Muscle layer of colon (tissue), 2 donors: ENCODE data around the gene VWA1.
A peak's percentile ranks its signal among the peaks of the same experiment; 100 is the strongest.
"Not testable (repeated sequence)": the region's sequence is repeated elsewhere in the genome, so short reads cannot be mapped to it uniquely, and the experiment has no call there.

Source experiments
- H3K27ac ChIP-seq: one replicate; pipeline ENCODE4 v1.7.0; 2013; ENCODE audit warnings: low read depth, mild to moderate bottlenecking, low read length, moderate library complexity
- H3K27me3 ChIP-seq, 2 donors: one replicate each; pipeline ENCODE4 v1.7.0; 2013; ENCODE audit warnings: low read length in 2 of 2, mild to moderate bottlenecking in 2 of 2; ENCODE audit not compliant: insufficient read depth in 2 of 2, control insufficient read depth in 1 of 2
- H3K36me3 ChIP-seq: one replicate; pipeline ENCODE4 v1.7.0; 2013; ENCODE audit warnings: mild to moderate bottlenecking, low read length; ENCODE audit not compliant: insufficient read depth
- H3K4me1 ChIP-seq: one replicate; pipeline ENCODE4 v1.7.0; 2013; ENCODE audit warnings: mild to moderate bottlenecking, low read length; ENCODE audit not compliant: insufficient read depth
- H3K4me3 ChIP-seq, 2 donors: one replicate each; pipeline ENCODE4 v1.7.0; 2013; ENCODE audit warnings: low read length in 2 of 2, low read depth in 1 of 2, mild to moderate bottlenecking in 1 of 2, moderate library complexity in 1 of 2
- H3K9ac ChIP-seq: one replicate; pipeline ENCODE4 v1.7.0; 2013; ENCODE audit warnings: low read length
- H3K9me3 ChIP-seq: one replicate; pipeline ENCODE4 v1.7.0; 2013; ENCODE audit warnings: mild to moderate bottlenecking, low read length
- donor health status: abdominal sarcoma.
- donor health status: Adenocarcinoma of cecum.

The VWA1 gene

DNA sequence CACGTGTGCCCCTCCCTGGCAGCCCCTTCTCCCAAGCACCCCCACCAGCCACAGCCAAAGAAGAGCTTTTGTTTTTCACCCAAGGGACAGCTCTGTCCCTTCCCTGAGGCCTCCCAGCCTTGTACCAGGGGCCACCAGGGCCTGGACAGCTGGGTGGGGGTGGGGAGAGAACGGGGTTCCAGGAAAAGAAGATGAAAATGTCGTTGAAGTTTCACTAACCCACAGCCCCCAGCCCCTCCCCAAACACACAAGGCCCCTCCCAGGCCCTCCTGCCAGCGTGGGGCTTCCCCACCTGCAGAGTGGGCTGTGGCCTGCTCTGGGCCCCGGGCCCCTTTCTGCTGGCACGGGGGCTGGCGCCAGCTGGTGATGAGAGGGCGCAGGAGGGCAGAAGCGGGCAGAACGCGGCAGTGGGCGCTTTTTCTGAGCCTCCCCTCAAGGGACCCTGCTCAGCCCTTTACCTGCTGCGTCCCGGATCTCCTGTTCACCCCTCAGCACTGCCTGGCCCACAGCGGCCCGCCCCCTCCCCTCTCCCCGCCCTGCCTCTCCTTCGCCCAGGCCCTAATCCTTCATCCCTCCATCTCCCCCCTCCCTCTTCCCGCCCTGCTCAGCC is 8.9 kb upstream of the VWA1 start:
- Histone ChIP-seq H3K9me3 (no peaks in the 10 kb centered on the region), H3K4me3 (no peak overlapping the region), H3K9ac (no peak overlapping the region), H3K27me3 (no peaks in the 10 kb centered on the region), H3K27ac (no peak overlapping the region), H3K36me3 (no peaks in the 10 kb centered on the region), H3K4me1 (peaks cover 20% of the 10 kb centered on the region)

DNA sequence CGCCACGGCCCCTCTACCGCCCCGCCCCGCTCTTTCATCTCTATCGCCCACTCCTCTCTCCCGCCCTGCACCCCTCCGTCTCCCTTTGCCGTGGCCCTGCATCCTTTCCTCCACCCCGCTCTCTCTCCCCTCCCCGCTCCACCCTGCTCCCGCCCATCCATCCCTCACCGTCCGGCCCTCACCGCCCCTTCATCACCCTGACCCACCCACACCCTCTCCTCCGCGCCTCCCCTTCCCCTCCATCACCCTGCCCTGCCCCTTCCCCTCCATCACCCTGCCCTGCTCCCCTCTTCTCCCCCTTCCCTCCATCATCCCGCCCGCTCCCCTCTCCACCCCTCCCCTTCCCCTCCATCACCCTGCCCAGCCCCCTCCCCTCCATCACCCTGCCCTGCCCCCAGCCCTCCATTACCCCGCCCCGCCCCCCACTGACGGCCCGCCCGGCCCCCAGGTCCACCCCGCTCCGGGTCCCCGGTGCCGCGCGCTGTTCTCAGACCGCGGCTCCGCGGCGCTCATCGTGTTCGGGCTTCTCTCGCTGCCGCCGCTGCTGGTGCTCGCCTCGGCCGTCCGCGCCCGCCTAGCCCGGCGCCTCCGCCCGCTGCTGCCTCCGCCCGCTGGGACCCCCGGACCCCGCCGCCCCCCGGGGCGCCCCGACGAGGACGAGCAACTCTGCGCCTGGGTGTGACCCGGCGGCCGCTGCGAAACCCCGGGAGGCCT is 8.2 kb upstream of the VWA1 start:
- no peaks in the 10 kb centered on the region for H3K27me3 ChIP-seq
- no peaks in the 10 kb centered on the region for H3K36me3 ChIP-seq
- no peak overlapping the region for H3K27ac ChIP-seq
- peak overlapping the region in 1 of 2 donors; percentile 27 for H3K4me3 ChIP-seq
- peaks cover 25% of the 10 kb centered on the region for H3K4me1 ChIP-seq
- no peaks in the 10 kb centered on the region for H3K9me3 ChIP-seq
- no peak overlapping the region for H3K9ac ChIP-seq

DNA sequence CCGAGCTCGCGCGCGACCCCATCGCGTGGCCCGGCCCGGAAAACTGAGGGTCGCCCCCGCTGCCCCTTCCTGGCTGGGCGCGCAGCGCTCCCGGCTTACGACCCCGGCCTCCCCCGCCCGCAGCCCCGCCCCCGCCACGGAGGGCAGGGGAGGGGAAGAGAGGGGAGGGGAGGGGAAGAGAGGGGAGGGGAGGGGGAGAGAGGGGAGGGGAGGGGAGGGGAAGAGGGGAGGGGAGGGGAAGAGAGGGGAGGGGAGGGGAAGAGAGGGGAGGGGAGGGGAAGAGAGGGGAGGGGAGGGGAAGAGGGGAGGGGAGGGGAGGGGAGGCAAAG is 7.7 kb upstream of the VWA1 start:
- Histone ChIP-seq H3K36me3 (no peaks in the 10 kb centered on the region), H3K4me3 (peak overlapping the region in 1 of 2 donors; percentile 27), H3K27ac (no peak overlapping the region), H3K27me3 (no peaks in the 10 kb centered on the region), H3K9me3 (no peaks in the 10 kb centered on the region), H3K4me1 (peaks cover 30% of the 10 kb centered on the region), H3K9ac (no peak overlapping the region)

DNA sequence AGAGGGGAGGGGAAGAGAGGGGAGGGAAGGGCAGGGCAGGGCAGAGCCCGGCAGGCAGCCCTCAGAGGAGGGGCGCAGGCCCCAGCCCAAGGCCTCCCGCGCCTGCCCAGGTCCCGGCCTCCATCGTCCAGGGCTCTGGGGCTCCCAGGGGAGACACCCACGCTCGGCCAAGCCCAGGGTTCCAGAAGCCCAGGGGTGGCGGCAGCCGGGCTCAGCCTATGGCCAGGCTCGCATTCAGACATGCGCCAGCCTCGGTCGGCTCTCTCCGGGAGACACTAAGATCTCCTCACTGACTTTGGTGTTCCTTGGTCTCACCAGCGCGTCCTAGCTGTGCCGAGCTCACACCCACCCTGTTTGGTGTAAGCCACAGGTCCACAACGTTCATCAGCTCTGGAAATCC is 7.3 kb upstream of the VWA1 start:
- H3K27ac ChIP-seq = peak overlapping the region; percentile 4
- H3K27me3 ChIP-seq = no peaks in the 10 kb centered on the region
- H3K9ac ChIP-seq = no peak overlapping the region
- H3K9me3 ChIP-seq = no peaks in the 10 kb centered on the region
- H3K36me3 ChIP-seq = no peaks in the 10 kb centered on the region
- H3K4me1 ChIP-seq = peaks cover 33% of the 10 kb centered on the region
- no peak overlapping the region for H3K4me3 ChIP-seq

DNA sequence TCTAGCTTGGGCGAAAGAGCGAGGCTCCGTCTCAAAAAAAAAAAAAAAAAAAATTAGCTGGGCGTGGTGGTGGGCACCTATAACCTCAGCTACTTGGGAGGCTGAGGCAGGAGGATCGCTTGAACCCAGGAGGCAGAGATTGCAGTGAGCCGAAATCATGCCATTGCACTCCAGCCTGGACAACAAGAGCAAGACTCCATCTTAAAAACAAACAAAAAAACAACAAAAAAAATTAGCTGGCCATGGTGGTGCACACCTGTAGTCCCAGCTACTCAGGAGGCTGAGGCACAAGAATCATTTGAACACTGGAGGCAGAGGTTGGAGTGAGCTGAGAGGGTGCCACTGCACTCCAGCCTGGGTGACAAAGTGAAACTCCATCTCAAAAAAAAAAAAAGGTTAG is 6.5 kb upstream of the VWA1 start:
- not testable (repeated sequence) for H3K27me3 ChIP-seq, H3K4me3 ChIP-seq, H3K36me3 ChIP-seq, H3K9me3 ChIP-seq, H3K9ac ChIP-seq
- Histone ChIP-seq H3K27ac (peak overlapping the region; percentile 94), H3K4me1 (peaks cover 41% of the 10 kb centered on the region)

DNA sequence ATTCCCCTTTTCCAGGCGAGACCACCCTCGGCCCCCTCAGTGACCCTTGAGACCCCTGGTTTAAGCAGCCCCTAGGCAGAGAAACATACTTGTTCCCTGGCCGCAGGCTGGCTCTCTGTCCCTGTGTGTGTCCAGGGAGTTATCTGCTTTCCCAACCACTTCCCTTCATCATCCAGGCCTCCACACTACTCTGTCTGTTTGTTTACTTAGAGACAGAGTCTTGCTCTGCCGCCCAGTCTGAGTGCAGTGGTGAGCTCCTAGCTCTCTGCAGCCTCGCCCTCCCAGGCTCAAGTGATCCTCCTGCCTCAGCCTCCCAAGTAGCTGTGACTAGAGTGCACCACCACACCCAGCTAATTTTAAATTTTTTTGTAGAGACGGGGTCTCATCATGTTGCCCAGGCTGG is 5.8 kb upstream of the VWA1 start:
- Histone ChIP-seq H3K4me1 (peaks cover 48% of the 10 kb centered on the region), H3K27me3 (no peaks in the 10 kb centered on the region), H3K27ac (peak overlapping the region; percentile 94), H3K4me3 (no peak overlapping the region), H3K9ac (no peak overlapping the region), H3K36me3 (no peaks in the 10 kb centered on the region), H3K9me3 (no peaks in the 10 kb centered on the region)

DNA sequence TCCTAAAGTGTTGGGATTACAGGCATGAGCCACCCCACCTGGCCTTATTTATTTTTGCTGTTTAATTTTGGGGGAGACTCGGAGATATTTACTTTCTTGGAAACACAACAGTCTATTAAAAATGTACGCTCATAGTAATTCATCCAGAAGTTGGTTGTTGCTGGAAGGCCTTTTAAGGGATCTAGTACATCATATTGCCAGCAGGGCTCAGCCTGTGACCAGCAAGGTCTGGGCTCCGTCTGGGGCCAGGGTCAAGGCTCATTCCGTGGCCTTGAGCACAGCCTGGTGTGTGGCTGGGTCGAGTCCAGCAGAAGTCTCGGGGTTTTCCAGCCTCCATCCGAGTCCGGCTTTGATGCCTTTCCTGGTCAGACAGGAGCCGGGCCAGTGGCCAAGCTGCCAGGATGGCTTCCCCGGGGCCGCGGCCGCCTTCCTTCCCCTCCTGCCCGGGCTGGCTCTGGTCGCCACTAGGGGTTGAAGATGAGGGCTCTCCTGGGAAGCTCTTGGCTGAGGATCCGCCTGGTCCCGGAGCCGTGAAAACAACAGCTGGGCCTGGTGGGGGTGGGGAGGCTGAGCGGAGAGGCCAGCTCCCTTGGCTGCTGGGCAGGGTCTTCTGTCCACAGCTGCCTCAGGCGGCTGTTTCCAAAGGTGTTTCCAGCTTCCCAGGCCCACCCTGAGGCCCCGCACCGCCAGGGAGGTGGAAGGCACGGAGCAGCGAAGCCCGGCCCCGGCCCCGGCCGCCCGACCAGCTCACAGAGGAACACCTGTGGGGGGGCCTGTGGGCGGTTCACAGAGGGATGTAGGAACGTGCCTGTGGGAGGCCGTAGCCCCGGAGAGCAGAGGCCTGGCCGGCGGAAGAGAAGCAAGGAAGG is 5.1 kb upstream of the VWA1 start:
- H3K27me3 ChIP-seq = no peaks in the 10 kb centered on the region
- H3K36me3 ChIP-seq = no peaks in the 10 kb centered on the region
- H3K9me3 ChIP-seq = no peaks in the 10 kb centered on the region
- no peak overlapping the region for H3K9ac ChIP-seq
- peak overlapping the region; percentile 94 for H3K27ac ChIP-seq
- peaks cover 55% of the 10 kb centered on the region for H3K4me1 ChIP-seq
- no peak overlapping the region for H3K4me3 ChIP-seq

DNA sequence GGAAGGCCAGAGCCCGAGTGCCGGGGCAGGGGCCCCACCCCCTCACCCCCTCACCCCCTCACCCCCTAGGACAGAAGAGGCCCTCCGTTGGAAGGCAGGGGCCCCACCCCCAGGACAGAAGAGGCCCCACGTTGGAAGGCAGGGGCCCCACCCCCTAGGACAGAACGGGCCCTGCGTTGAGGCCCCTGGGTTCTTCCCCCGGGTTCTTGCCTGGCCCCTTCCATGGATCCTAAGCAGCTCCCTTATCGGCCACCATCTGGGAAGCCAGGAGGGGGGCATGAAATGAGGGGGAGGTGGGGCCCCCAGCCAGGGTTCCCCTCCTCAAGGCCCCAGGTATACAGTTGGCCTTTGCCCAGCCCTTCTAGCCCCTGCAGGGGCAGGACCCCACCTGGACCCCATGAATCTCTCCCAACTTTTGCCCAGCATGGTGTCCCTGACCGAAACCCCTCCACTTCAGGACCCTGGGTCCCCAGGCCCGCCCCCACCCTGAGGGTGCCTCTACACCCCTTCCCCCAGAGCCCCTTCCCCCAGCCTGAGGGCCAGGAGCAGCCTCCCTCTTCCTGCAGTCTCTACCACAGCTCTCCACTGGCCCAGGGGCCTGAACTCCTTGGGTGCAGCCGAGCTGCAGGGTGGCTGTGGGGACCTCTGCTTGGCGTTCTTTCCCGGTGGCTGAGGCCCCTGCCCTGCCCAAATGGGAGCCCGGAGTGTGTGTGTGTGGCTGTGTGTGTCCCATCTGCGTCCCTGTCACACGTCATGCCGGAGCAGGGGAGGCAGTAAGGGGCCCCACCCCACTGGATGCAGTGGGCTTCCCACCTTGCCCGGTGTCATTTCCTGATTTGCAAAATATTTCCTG is 4.3 kb upstream of the VWA1 start:
- Histone ChIP-seq H3K27me3 (no peaks in the 10 kb centered on the region), H3K9ac (no peak overlapping the region), H3K27ac (peak overlapping the region; percentile 94), H3K4me1 (peaks cover 58% of the 10 kb centered on the region), H3K9me3 (no peaks in the 10 kb centered on the region), H3K4me3 (no peak overlapping the region), H3K36me3 (no peaks in the 10 kb centered on the region)

DNA sequence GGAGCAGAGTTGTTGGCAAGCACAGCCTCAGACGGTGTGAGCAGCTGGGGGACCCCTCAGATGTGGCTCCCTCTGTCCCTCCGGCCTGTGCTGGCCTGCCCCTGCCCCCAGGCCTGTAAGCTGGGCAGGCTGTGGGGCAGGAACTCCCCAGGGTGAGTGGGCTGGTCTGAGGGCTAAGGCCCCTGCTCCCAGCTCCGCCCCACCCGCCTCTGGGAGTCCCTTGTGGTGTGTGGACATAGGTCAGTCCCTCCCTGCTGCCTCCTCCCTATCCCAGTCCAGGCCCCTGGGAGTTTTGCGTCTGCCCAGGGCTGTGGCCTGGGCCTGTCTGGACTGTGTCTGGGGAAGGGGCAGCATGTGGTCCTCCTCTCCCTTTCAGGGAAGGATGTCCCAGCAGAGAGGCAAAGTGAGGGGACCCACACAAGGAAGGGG is 3.6 kb upstream of the VWA1 start:
- Histone ChIP-seq H3K4me1 (peaks cover 64% of the 10 kb centered on the region), H3K9ac (no peak overlapping the region)

DNA sequence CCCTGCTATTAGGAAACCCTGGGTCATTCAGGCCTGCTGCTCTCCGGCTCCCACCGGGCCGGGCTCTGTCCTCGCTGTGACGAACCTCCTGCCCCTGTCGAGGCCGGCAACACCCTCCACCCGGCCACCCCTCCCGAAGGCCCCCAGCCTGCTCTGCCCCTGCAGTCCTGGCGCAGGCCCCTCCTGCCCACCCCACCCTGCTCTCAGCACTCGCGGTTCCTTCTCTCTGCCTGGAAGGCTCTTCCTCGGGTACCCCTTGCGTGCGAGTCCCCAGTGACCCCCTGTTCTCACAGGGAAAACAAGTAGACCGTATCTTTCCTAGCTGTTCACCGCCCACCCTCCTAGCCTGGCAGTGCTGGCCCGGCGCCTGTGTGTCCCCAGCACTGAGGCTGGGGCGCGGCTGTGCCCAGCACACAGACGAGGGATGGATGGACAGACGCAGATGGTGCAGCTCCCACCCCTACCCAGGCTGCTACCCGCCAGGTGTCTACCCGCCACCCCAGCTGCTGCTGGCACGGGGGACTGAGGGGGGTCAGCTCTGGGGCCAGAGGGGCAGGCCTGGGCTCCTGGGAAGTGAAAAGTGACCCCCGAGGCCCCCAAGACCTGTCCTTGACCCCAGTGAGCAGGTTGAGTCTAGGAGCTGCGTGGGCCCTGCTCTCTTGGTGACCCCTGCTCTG is 3.1 kb upstream of the VWA1 start:
- Histone ChIP-seq H3K9ac (no peak overlapping the region), H3K9me3 (no peaks in the 10 kb centered on the region), H3K4me3 (no peak overlapping the region)

More for the DNA sequence above, 3.6 kb upstream of the VWA1 start:
- no peaks in the 10 kb centered on the region for H3K9me3 ChIP-seq
- H3K27ac ChIP-seq = peak overlapping the region; percentile 94
- H3K27me3 ChIP-seq = no peaks in the 10 kb centered on the region
- no peaks in the 10 kb centered on the region for H3K36me3 ChIP-seq
- no peak overlapping the region for H3K4me3 ChIP-seq

More for the DNA sequence above, 3.1 kb upstream of the VWA1 start:
- Histone ChIP-seq H3K27ac (peak overlapping the region; percentile 94), H3K27me3 (no peaks in the 10 kb centered on the region), H3K4me1 (peaks cover 68% of the 10 kb centered on the region), H3K36me3 (no peaks in the 10 kb centered on the region)
